K562 (cell line): ENCODE measurements around the gene GABRD. TPM values are rescaled to one million over a fixed set of nuclear protein-coding genes. Genes with fewer than 3 reads are reported as not detected.

Experiments
- ATAC-seq: fragments of 200-7000 bp; cut with Tn5 transposase; 3 replicates; pipeline ENCODE4 v1.9.1; 2020; ENCODE audit warnings: moderate library complexity
- BruUV-seq: library from RNA; stranded (reverse); fragments of 400-500 nt; replicated peaks from 2 replicates; lab custom pipeline; 2021; lab: Mats Ljungman, UMichigan
- CTCF ChIA-PET: fragments of 300-600 bp; formaldehyde crosslinking; extraction: SDS; loops from one replicate; lab custom pipeline; 2021; ENCODE audit warnings: low intra/inter-chr PET ratio; lab: Yijun Ruan, JAX
- POLR2A ChIA-PET: fragments of 300-600, 350-650 bp; sonication (Branson Sonifier 250); formaldehyde crosslinking; extraction: SDS; loops from one replicate; lab custom pipeline; 2021; ENCODE audit warnings: antibody characterized with exemption, inconsistent platforms; lab: Yijun Ruan, JAX
- DNase-seq, 4 experiments: peaks; one replicate each; pipeline versions ENCODE4 v3.0.0 to v3.0.0-alpha.2; 2011 to 2018; ENCODE audit warnings: low spot score in 3 of 4, mixed read lengths in 3 of 4; ENCODE audit errors: extremely low read depth in 1 of 4
- FAIRE-seq: peaks from 2 replicates; lab custom pipeline; 2011; peaks lifted over from hg19 to GRCh38; lab: Jason Lieb, UNC
- H2AFZ ChIP-seq: 2 replicates; pipeline ENCODE4 v1.6.0; 2011; ENCODE audit warnings: low read depth, low read length, control low read depth, inconsistent platforms
- H3K27ac ChIP-seq: fragments of 200-600 bp; 3 replicates; pipeline ENCODE4 v1.8.0; 2011; ENCODE audit warnings: low read depth, mild to moderate bottlenecking, control low read depth, inconsistent platforms, low read length, moderate library complexity, mixed read lengths; ENCODE audit errors: extremely low read depth
- H3K27me3 ChIP-seq, 2 experiments: fragments of 300-600 bp in 1 of 2; 2 replicates in 1 of 2; 3 replicates in 1 of 2; pipeline versions ENCODE4 v1.6.0 to v1.8.0; 2011; ENCODE audit warnings: inconsistent platforms in 2 of 2, low read length in 2 of 2, mild to moderate bottlenecking in 1 of 2, mixed read lengths in 1 of 2, moderate library complexity in 1 of 2; ENCODE audit not compliant: control insufficient read depth in 2 of 2, insufficient read depth in 2 of 2
- H3K36me3 ChIP-seq: fragments of 300-600 bp; 3 replicates; pipeline ENCODE4 v1.8.0; 2011; ENCODE audit warnings: mild to moderate bottlenecking, low read length, inconsistent platforms; ENCODE audit not compliant: control insufficient read depth, insufficient read depth
- H3K4me1 ChIP-seq, 2 experiments: fragments of 200-600 bp in 1 of 2; replicated peaks in 1 of 2; 2 replicates in 1 of 2; 3 replicates in 1 of 2; pipeline versions ENCODE4 v1.5.1 to v1.8.0; 2011; ENCODE audit warnings: inconsistent platforms in 2 of 2, low read length in 2 of 2, mild to moderate bottlenecking in 1 of 2, mixed read lengths in 1 of 2, moderate library complexity in 1 of 2; ENCODE audit not compliant: control insufficient read depth in 2 of 2, insufficient read depth in 2 of 2
- H3K4me2 ChIP-seq: 2 replicates; pipeline ENCODE4 v1.6.1; 2011; ENCODE audit warnings: low read length, control low read depth, inconsistent platforms, mixed read lengths; ENCODE audit not compliant: insufficient read depth
- H3K4me3 ChIP-seq: fragments of 200-600 bp; sonication (generic), shearing (Covaris generic); 2 replicates; pipeline ENCODE4 v1.5.1; 2016; ENCODE audit warnings: control low read depth, inconsistent platforms
- H3K79me2 ChIP-seq: fragments of 200-600 bp; 3 replicates; pipeline ENCODE4 v1.8.0; 2011; ENCODE audit warnings: low read length, inconsistent platforms; ENCODE audit not compliant: control insufficient read depth, insufficient read depth
- H3K9ac ChIP-seq, 2 experiments: 2 replicates each; pipeline versions ENCODE4 v1.6.0 to v1.6.1; 2011; ENCODE audit warnings: low read depth in 2 of 2, low read length in 2 of 2, control low read depth in 1 of 2, inconsistent platforms in 1 of 2, mild to moderate bottlenecking in 1 of 2, mixed read lengths in 1 of 2; ENCODE audit not compliant: insufficient read depth in 1 of 2
- H3K9me1 ChIP-seq: one replicate; pipeline ENCODE4 v1.6.0; 2011; ENCODE audit warnings: inconsistent platforms, mild to moderate bottlenecking, low read length, moderate library complexity; ENCODE audit not compliant: control insufficient read depth, insufficient read depth
- H3K9me3 ChIP-seq: replicated peaks from 2 replicates; pipeline ENCODE4 v1.5.1; 2011; ENCODE audit warnings: low read depth, low read length, inconsistent platforms; ENCODE audit not compliant: control insufficient read depth, insufficient read depth
- H4K20me1 ChIP-seq: replicated peaks from 2 replicates; pipeline ENCODE4 v1.6.1; 2011; ENCODE audit warnings: low read length, inconsistent platforms, mixed read lengths; ENCODE audit not compliant: control insufficient read depth, insufficient read depth
- CHD1 ChIP-seq: fragments of 200-600 bp; sonication (generic); IDR thresholded peaks from one replicate; pipeline ENCODE4 v1.6.1; 2012; ENCODE audit warnings: mild to moderate bottlenecking, moderate library complexity, low read length, inconsistent platforms
- CTCFL ChIP-seq: IDR thresholded peaks from 2 replicates; pipeline ENCODE4 v1.6.1; 2011; ENCODE audit warnings: borderline replicate concordance, low read depth, mild to moderate bottlenecking, moderate library complexity, low read length; ENCODE audit not compliant: insufficient read depth, poor library complexity, severe bottlenecking
- FOXK2 ChIP-seq, 2 experiments: fragments of 450-650 bp; IDR thresholded peaks in 1 of 2; conservative IDR thresholded peaks in 1 of 2; 2 replicates each; pipeline ENCODE4 v1.6.1; 2016; ENCODE audit warnings: low read depth in 2 of 2, mild to moderate bottlenecking in 1 of 2
- GABPB1 ChIP-seq: sonication (generic); formaldehyde crosslinking; IDR thresholded peaks from 2 replicates; pipeline ENCODE4 v1.8.0; 2022; ENCODE audit warnings: mild to moderate bottlenecking, missing genetic modification reagents
- HDAC3 ChIP-seq: fragments of 450-650 bp; IDR thresholded peaks from 2 replicates; pipeline ENCODE4 v1.6.1; 2018; ENCODE audit warnings: borderline replicate concordance, mild to moderate bottlenecking, moderate library complexity; ENCODE audit not compliant: partially characterized antibody
- IRF9 ChIP-seq: fragments of 450-650 bp; IDR thresholded peaks from 2 replicates; pipeline ENCODE4 v1.6.1; 2016; ENCODE audit warnings: missing biosample characterization, missing genetic modification characterization
- NELFE ChIP-seq: IDR thresholded peaks from 2 replicates; pipeline ENCODE4 v1.6.1; 2011; ENCODE audit warnings: mild to moderate bottlenecking; ENCODE audit not compliant: insufficient read depth, insufficient read length
- RHOXF2B ChIP-seq: fragments of 250-450 bp; sonication (Bioruptor Pico); conservative IDR thresholded peaks from 2 replicates; pipeline ENCODE4 v1.5.1; 2021
- TAL1 ChIP-seq: fragments of 450-650 bp; IDR thresholded peaks from 2 replicates; pipeline ENCODE4 v1.6.1; 2016; ENCODE audit warnings: mild to moderate bottlenecking
- ZNF3 ChIP-seq: fragments of 250-450 bp; sonication (Bioruptor Pico); IDR thresholded peaks from 2 replicates; pipeline ENCODE4 v1.5.0; 2021; ENCODE audit warnings: mild to moderate bottlenecking, moderate library complexity
- WGBS: fragments of 100-300 bp; shearing (Covaris generic); methylation state at CpG from one replicate; pipeline ENCODE4 v1.1.6; 2016; ENCODE audit warnings: low coverage, mixed read lengths; ENCODE audit not compliant: insufficient coverage; ENCODE audit errors: missing lambda C conversion rate; 5-methylcytosine and 5-hydroxymethylcytosine counted together
- in situ Hi-C: fragments of 300-500 bp; cut with MboI; formaldehyde crosslinking; loops from 4 replicates; pipeline ENCODE4 v1.15.0; 2018; ENCODE audit warnings: inconsistent platforms, mixed read lengths
- intact Hi-C: fragments of 100-400 bp; cut with micrococcal nuclease; formaldehyde crosslinking; loops from 2 replicates; pipeline ENCODE4 v1.14.2; 2022
- polyA plus RNA-seq, 8 experiments: library from polyadenylated mRNA; depleted of rRNA in 4 of 8; stranded (reverse) in 5 of 8; unstranded in 3 of 8; fragments of >200 nt; fragmentation: Nextera tagmentation in 2 of 8; fragmentation: Illumina TruSeq in 1 of 8; extraction: Ambion mirVana in 2 of 8; extraction: Trizol in 1 of 8; gene quantifications; 2 replicates each; pipeline versions ENCODE4 v1.2.1 to v1.2.3, GENCODE V29; 2011 to 2014; ENCODE audit warnings: inconsistent platforms in 1 of 8, missing spikeins in 1 of 8
- total RNA-seq, 7 experiments: library from RNA; depleted of rRNA in 6 of 7; stranded (reverse); fragments of >200 nt in 6 of 7; fragmentation: Illumina TruSeq in 2 of 7; extraction: Trizol in 2 of 7; gene quantifications; 2 replicates each; pipeline versions ENCODE4 v1.2.1 to v1.2.3, GENCODE V29; 2011 to 2021; ENCODE audit warnings: low replicate concordance in 1 of 7
- TF ChIP-seq, protein P1 (sequence below): fragments of 450-650 bp; IDR thresholded peaks from 2 replicates; pipeline ENCODE4 v1.6.1; 2016; ENCODE audit warnings: low read depth, mild to moderate bottlenecking, moderate library complexity
- TF ChIP-seq, protein P2 (sequence below), 3 experiments: fragments of 200-800 bp in 1 of 3; fragments of 250-450 bp in 1 of 3; fragments of 450-650 bp in 1 of 3; sonication (Bioruptor Pico) in 1 of 3; sonication (Bioruptor generic) in 1 of 3; formaldehyde crosslinking in 1 of 3; IDR thresholded peaks; 2 replicates each; pipeline versions ENCODE4 v1.6.1 to v1.8.0; 2016 to 2022; ENCODE audit warnings: mild to moderate bottlenecking in 2 of 3, missing genetic modification characterization in 2 of 3, missing compliant biosample characterization in 1 of 3, moderate library complexity in 1 of 3

The GABRD gene
- total and polyA plus RNA-seq, 9 of the 15 experiments (the other 6 are each of a cell fraction or from before 2014, with no cell fraction given) = 0.07 TPM; not detected in 8

GRCh38 chr1:2001773-2002411 is 17.3 kb upstream of the GABRD start:
- no peaks in the 10 kb centered on the region for H4K20me1 ChIP-seq
- ATAC-seq (peak; percentile 62), FAIRE-seq (no peak), DNase-seq (no peak)
- POLR2A ChIA-PET = interaction anchor here (0.7 to 1.1 kb wide), 2 partner anchors 36 to 222 kb away, joined by 3 read pairs; no protein-coding TSS in a partner anchor
- peak overlapping the region in 1 of 2 experiments; percentile 20; a peak in 1 of 4 replicates for H3K9ac ChIP-seq
- WGBS = 32% methylated on average over 13 of the region's 13 CpGs
- H3K27me3 ChIP-seq = peaks cover 28 to 59% of the 10 kb centered on the region in 2 experiments
- peak overlapping the region; percentile 22 for H2AFZ ChIP-seq
- intact Hi-C loops (no loop called here), in situ Hi-C loops (no loop called here)
- CTCF ChIA-PET = no interaction called here
- H3K4me3 ChIP-seq = no peak overlapping the region
- no peaks in the 10 kb centered on the region for H3K9me3 ChIP-seq
- peaks cover 6 to 11% of the 10 kb centered on the region in 2 experiments for H3K4me1 ChIP-seq
- no peaks in the 10 kb centered on the region for H3K36me3 ChIP-seq
- BruUV-seq = no TSS peak
- no peaks in the 10 kb centered on the region for H3K9me1 ChIP-seq
- H3K4me2 ChIP-seq = peak overlapping the region; percentile 32; the same call in 1 of the 2 replicates
- H3K79me2 ChIP-seq = no peaks in the 10 kb centered on the region
- no peak overlapping the region for H3K27ac ChIP-seq
- TF ChIP-seq HDAC3 = no peak
- TF ChIP-seq, protein P1, sequence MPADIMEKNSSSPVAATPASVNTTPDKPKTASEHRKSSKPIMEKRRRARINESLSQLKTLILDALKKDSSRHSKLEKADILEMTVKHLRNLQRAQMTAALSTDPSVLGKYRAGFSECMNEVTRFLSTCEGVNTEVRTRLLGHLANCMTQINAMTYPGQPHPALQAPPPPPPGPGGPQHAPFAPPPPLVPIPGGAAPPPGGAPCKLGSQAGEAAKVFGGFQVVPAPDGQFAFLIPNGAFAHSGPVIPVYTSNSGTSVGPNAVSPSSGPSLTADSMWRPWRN = no peak
- no peak for TF ChIP-seq CTCFL
- no peak for TF ChIP-seq TAL1
- no peak for TF ChIP-seq GABPB1
- 0 out of 2 replicates have a peak, but pooled peaks have one; percentile 16 for TF ChIP-seq RHOXF2B (CRISPR knock-in tag)
- TF ChIP-seq NELFE = no peak
- TF ChIP-seq, protein P2, sequence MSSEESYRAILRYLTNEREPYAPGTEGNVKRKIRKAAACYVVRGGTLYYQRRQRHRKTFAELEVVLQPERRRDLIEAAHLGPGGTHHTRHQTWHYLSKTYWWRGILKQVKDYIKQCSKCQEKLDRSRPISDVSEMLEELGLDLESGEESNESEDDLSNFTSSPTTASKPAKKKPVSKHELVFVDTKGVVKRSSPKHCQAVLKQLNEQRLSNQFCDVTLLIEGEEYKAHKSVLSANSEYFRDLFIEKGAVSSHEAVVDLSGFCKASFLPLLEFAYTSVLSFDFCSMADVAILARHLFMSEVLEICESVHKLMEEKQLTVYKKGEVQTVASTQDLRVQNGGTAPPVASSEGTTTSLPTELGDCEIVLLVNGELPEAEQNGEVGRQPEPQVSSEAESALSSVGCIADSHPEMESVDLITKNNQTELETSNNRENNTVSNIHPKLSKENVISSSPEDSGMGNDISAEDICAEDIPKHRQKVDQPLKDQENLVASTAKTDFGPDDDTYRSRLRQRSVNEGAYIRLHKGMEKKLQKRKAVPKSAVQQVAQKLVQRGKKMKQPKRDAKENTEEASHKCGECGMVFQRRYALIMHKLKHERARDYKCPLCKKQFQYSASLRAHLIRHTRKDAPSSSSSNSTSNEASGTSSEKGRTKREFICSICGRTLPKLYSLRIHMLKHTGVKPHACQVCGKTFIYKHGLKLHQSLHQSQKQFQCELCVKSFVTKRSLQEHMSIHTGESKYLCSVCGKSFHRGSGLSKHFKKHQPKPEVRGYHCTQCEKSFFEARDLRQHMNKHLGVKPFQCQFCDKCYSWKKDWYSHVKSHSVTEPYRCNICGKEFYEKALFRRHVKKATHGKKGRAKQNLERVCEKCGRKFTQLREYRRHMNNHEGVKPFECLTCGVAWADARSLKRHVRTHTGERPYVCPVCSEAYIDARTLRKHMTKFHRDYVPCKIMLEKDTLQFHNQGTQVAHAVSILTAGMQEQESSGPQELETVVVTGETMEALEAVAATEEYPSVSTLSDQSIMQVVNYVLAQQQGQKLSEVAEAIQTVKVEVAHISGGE (CRISPR knock-in tag; IDR thresholded peaks at IDR 0.05) = no peak
- TF ChIP-seq ZNF3 = no peak
- TF ChIP-seq CHD1 = no peak
- TF ChIP-seq IRF9 = no peak
- peak in 1 of 2 experiments; percentile 34; a peak in 1 of 4 replicates for TF ChIP-seq FOXK2 (conservative IDR thresholded peaks at IDR 0.05 in 1 of 2, IDR thresholded peaks at IDR 0.05 in 1 of 2; ENCODE audit: low read depth in 2 of 2)
